GM06990 (cell line): ENCODE measurements around the gene RGS2.

Experiments used
- DNase-seq: peaks from one replicate; pipeline ENCODE4 v3.0.0-alpha.2; 2011; ENCODE audit not compliant: insufficient read length; ENCODE audit errors: extremely low read depth
- H3K27me3 ChIP-seq: replicated peaks from 2 replicates; pipeline ENCODE4 v1.6.0; 2011; ENCODE audit warnings: low read length; ENCODE audit not compliant: control insufficient read depth, insufficient read depth
- H3K36me3 ChIP-seq: 2 replicates; pipeline ENCODE4 v1.5.1; 2011; ENCODE audit warnings: low read length; ENCODE audit not compliant: control insufficient read depth, insufficient read depth
- H3K4me3 ChIP-seq: replicated peaks from 2 replicates; pipeline ENCODE4 v1.5.1; 2011; ENCODE audit warnings: low read depth, mild to moderate bottlenecking, control low read depth, low read length
- CTCF ChIP-seq: IDR thresholded peaks from 2 replicates; pipeline ENCODE4 v1.5.1; 2011; ENCODE audit warnings: low read length, control low read depth, mild to moderate bottlenecking, inconsistent platforms; ENCODE audit not compliant: insufficient read depth, poor library complexity, severe bottlenecking

The RGS2 gene

GRCh38 chr1:192787914-192788585, 20.8 kb upstream of the RGS2 start:
- H3K36me3 ChIP-seq: no peaks in the 10 kb centered on the region
- DNase-seq: no peak
- H3K27me3 ChIP-seq: no peaks in the 10 kb centered on the region; the same call in 1 of the 2 replicates
- H3K4me3 ChIP-seq: no peak overlapping the region
- no peak for TF ChIP-seq CTCF

- TF ChIP-seq CTCF: no peak
- Histone ChIP-seq H3K4me3 (no peak overlapping the region), H3K36me3 (no peaks in the 10 kb centered on the region)
Measured at GRCh38 chr1:192789871-192790270, 19.0 kb upstream of the RGS2 start.

DNA sequence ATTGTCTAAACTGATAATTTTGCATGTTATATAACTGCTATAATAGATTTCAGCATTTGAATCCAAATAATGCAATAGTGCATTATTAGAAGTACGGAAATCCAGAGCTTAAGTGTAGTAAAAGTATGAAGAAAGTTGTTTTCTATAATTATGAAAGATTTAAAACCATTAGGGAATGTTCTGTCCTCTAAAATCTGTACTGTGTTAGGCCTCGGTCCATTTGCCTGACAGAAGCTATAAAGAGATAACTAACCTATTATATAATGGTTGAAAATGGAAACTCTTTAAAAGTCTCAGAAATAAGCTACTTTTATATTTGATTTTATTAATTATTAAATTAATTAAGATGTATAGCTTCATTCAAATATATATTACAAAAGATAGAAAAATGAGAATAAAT, 16.2 kb upstream of the RGS2 start:
- DNase-seq: no peak
- Histone ChIP-seq H3K4me3 (no peak overlapping the region), H3K36me3 (no peaks in the 10 kb centered on the region), H3K27me3 (no peaks in the 10 kb centered on the region; the same call in 1 of the 2 replicates)
- no peak for TF ChIP-seq CTCF

More at GRCh38 chr1:192789871-192790270, 19.0 kb upstream of the RGS2 start:
- H3K27me3 ChIP-seq: no peaks in the 10 kb centered on the region; the same call in 1 of the 2 replicates
- no peak for DNase-seq

GRCh38 chr1:192793983-192794767, 14.7 kb upstream of the RGS2 start:
- TF ChIP-seq CTCF: no peak
- Histone ChIP-seq H3K36me3 (no peaks in the 10 kb centered on the region), H3K4me3 (no peak overlapping the region), H3K27me3 (no peaks in the 10 kb centered on the region; the same call in 1 of the 2 replicates)
- no peak for DNase-seq

DNA sequence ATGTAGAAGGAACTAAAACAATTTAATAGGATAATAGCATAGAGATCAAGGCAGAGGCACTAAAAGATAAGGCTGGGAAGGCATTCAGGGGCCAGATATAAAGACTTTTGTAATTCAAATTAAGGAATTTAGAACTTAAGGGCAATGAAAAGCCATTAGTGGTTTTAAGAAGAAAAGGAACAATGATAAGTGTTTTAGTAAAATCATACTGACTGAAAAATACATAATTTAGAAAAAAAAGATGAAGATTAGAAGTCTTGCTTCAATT, 14.1 kb upstream of the RGS2 start:
- no peak for DNase-seq
- Histone ChIP-seq H3K36me3 (no peaks in the 10 kb centered on the region), H3K4me3 (no peak overlapping the region), H3K27me3 (no peaks in the 10 kb centered on the region; the same call in 1 of the 2 replicates)
- no peak for TF ChIP-seq CTCF
